Activated effector memory CD4-positive, alpha-beta T cell treated with Interleukin-2 at 50 U/mL for 16 hours (primary cell): ENCODE data around the gene SNUPN.
A peak's percentile ranks its signal among the peaks of the same experiment; 100 is the strongest.
"Not testable (repeated sequence)": the region's sequence is repeated elsewhere in the genome, so short reads cannot be mapped to it uniquely, and the experiment has no call there.

Experiments used
- DNase-seq: peaks from one replicate; pipeline ENCODE4 v3.0.0-alpha.2; 2020

The SNUPN gene

GRCh38 chr15:75631935-75632334, 6.4 kb upstream of the SNUPN start:
- DNase-seq: no peak

- no peak for DNase-seq
These were observed 3.0 kb downstream of the SNUPN start for GRCh38 chr15:75622505-75622904.

DNA sequence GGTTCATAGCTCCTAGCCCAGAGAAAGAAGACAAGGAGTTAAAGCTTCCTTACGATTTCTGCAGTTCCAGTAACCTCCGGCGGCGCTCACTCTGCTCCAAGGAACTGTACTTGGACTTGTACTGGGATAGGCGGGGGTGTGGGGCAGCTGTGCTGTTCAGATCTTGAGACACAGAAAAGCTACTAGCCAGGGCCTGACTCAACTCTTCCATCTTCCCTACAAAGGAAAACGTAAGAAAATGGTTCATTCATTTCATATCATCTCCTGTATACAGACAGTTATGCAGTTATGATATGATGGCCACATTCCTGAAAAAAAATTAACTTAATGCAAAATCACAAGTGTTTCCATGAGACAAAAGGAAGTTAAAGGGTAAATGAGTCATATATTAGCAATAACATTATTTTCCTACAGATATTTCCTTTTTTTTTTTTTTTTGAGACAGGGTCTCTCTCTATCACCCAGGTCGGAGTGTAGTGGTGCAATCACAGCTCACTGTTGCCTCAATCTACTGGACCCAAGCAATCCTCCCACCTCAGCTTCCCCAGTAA, 4.6 kb downstream of the SNUPN start:
- no peak for DNase-seq

DNA sequence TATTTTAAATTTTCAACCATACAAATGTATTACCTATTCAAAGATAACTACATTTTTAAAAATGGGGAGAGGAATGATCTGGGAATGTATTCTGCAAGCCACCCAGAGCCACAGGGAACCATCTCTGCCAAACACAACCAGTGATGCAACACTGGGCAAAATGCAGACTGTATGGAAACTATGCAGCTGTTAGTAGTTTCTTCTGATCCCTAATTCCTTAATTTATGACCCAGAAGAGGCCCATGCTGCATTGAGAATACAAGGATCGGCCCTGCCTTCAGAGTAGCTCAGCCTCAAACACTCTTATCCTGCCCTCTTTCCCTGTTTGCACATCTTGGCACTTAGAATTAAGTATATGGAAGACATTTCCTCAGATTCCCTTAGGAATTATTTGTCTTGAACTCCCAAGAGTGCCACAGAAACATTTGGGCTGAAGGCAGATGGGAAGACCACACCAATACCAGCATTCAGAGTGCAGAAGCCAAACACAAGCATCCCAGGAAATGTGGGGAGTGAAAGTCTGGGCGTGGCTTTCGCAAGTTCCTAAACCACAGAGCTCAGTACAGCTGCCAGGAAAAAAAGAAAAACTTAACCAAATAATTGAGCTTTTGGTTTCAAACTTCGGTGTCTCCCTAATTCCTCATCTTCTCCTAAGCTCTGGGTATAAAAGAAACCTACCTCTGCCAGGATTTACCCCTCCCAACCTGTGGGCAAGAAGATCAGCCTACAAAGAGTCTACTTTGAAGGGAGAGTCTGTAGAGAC, 5.3 kb downstream of the SNUPN start:
- DNase-seq: no peak

- no peak for DNase-seq
These were observed 8.8 kb downstream of the SNUPN start for GRCh38 chr15:75616766-75617165.

DNA sequence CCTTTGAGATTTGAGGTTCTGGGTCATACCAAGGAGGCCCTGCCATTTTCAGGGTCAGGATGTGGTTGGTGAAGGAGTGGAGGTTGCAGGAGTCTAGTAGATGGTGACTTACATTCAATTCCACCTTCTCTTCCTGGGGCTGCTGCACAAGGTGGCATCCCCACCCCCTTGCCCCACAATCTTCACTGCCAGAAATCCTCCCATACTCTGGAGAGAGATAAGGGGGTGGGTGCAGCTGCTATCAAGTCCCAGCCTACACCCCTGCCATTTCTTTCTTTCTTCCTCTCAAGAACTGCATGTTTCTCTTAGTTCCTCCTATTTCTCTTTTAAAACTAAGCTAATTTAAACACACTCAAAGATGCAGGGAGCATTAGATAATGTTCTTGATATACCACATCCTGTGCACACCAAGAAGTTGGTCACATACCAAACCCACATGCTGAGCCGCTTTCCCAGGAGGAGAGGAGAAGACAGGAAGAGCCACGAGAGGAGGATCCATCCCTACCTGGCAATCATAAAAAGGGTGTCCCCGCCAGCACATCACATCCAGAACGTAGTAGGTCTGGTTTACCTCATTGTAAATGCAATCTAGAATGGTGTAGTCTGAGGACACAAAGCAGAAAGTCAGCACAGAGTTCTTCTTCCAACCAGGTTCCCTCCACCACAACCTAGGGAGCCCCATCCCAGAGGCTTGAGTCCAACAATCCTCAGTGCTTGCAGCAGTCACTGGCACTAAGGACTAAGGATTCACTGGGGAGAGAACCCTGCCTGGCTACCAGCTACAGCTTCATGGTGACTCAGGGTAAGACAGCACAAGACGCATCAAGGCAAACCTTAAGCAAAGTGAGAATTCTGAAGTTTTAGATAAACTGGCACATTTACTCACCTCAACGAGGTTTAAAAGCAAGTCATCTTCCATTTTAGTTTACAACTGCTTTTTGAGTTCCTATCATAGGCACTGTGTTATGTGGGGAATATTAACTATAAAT, 18.5 kb downstream of the SNUPN start:
- DNase-seq: peak; percentile 27

- no peak for DNase-seq
These were observed 19.5 kb downstream of the SNUPN start for GRCh38 chr15:75606026-75606425.

DNA sequence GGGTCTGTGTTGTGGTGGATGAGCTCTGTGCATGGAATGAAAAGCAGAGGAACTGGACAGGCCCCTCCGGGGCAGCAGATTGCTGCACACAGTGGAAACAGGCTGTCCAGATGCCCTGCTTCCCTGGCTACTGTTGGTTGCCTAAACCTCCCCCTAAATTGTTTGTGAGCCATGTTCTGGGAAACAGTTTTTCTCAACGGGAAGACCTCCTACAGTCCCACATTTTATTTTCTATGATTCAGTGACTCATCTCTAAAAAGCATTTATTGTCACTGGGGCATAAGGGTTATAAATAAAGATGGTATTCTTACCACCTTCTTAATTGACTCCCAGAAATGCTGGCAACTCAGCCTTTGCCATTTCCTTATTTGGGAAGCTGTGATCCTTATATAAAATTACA, 26.1 kb downstream of the SNUPN start:
- no peak for DNase-seq

DNA sequence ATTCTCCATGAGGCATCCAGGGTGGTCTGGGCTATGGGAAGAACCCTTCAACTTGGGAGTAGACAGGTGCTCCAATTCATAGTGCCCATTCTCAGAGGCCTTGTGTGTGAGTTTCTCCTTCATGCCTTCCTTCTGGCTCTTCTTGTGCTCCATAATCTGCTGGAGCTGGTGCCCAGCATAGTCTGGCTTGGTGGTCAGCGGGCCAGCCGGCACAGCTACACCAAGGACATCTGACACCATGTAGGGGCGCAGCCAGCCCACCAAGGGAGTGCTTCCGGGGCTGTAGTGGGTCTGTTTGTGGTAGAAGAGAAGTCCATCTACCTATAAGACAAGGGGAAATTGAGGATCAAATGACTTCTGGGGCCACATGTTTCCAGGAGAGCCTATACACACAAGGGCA, 27.2 kb downstream of the SNUPN start:
- DNase-seq: no peak

DNA sequence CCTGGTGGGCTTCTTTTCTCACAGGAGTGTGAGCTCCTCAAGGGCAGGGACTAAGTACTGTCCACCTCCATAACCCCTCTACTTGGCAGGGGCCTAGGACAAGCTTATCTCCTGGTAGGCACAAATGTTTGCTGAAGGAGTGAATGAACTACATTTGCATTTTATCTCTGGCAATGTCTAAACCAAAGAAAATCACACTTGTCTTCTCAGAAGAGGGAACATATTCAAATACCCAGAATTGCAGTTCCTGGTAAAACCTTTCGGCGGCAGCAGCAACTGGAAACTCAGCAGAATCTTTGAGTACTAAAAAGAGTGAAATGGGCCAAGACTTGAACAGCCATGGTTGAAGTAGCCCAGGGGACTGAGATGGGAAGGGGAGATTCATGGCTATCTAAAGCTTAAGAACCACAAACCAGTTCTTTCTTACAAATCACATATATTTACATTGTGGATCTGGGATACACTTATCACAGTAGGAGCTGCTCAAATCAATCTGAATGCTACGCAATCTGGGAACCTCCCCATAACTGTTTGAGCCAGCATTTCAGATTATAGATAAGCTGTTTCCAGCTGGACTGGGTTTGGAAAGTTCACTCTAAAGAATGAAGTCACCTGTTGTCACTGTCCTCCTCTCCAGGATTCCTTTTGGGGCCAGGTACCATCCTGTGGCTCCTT, 27.7 kb downstream of the SNUPN start:
- DNase-seq: peak; percentile 33

- DNase-seq: no peak
These were observed 28.7 kb downstream of the SNUPN start for GRCh38 chr15:75596703-75597345.

DNA sequence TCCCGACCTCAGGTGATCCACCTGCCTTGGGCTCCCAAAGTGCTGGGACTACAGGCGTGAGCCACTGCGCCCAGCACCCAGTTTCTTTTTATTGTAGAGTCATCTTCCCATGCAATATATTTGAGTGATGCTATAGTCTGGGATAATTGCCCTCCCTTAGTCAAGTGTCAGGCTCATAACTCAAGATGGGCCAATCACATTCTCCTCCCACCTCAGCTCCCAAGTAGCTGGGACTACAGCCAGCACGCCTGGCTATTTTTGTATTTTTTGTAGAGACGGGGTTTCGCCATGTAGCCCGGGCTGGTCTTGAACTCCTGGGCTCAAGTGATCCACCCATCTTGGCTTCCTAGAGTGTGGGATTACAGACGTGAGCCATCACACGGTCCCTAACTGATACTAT, 31.2 kb downstream of the SNUPN start:
- no peak for DNase-seq

- DNase-seq: no peak
These were observed 33.7 kb downstream of the SNUPN start for GRCh38 chr15:75591655-75592364.

GRCh38 chr15:75590239-75590638, 35.3 kb downstream of the SNUPN start:
- DNase-seq: no peak

- DNase-seq: no peak
These were observed 36.5 kb downstream of the SNUPN start for GRCh38 chr15:75589071-75589470.

DNA sequence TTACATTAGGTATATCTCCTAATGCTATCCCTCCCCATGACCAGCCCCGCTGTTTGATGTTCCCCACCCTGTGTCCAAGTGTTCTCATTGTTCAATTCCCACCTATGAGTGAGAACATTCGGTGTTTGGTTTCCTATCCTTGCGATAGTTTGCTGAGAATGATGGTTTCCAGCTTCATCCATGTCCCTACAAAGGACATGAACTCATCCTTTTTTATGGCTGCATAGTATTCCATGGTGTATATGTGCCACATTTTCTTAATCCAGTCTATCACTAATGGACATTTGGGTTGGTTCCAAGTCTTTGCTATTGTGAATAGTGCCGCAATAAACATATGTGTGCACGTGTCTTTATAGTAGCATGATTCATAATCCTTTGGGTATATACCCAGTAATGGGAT, 39.1 kb downstream of the SNUPN start:
- DNase-seq: not testable (repeated sequence)

DNA sequence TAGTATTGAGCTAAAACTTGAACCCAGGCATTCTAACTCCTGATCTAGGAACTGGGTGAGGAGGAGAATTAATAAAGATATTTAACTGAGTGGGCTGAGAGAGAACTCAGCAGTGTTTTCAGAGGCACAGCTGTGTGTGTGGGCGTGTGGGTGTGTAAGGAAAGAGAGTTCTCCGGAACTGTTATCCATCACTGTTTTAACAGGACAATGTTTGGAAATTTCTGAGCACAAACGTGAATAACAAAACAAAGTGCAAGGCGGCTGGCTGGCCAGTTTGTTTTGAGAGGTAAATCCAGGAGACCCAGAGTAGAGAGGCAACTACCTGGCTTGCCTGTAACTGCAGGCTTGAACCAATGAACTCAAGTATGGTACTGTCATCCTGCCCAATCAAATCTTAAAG, 41.4 kb downstream of the SNUPN start:
- DNase-seq: no peak

- DNase-seq: no peak
These were observed 41.8 kb downstream of the SNUPN start for GRCh38 chr15:75583701-75584100.

DNA sequence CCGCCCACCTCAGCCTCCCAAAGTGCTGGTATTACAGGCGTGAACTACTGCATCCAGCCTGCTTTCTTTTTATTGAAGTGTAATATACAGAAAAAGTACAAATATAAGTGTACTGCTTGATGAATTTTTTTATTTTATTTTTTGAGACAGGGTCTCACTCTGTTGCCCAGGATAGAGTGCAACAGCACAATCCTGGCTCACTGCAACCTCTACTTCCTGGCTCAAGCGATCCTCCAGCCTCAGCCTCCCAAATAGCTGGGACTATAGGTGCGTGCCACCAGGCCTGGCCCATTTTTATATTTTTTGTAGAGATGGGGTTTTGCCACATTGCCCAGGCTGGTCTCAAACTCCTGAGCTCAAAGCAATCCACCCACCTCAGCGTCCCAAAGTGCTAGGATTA, 42.6 kb downstream of the SNUPN start:
- DNase-seq: not testable (repeated sequence)

DNA sequence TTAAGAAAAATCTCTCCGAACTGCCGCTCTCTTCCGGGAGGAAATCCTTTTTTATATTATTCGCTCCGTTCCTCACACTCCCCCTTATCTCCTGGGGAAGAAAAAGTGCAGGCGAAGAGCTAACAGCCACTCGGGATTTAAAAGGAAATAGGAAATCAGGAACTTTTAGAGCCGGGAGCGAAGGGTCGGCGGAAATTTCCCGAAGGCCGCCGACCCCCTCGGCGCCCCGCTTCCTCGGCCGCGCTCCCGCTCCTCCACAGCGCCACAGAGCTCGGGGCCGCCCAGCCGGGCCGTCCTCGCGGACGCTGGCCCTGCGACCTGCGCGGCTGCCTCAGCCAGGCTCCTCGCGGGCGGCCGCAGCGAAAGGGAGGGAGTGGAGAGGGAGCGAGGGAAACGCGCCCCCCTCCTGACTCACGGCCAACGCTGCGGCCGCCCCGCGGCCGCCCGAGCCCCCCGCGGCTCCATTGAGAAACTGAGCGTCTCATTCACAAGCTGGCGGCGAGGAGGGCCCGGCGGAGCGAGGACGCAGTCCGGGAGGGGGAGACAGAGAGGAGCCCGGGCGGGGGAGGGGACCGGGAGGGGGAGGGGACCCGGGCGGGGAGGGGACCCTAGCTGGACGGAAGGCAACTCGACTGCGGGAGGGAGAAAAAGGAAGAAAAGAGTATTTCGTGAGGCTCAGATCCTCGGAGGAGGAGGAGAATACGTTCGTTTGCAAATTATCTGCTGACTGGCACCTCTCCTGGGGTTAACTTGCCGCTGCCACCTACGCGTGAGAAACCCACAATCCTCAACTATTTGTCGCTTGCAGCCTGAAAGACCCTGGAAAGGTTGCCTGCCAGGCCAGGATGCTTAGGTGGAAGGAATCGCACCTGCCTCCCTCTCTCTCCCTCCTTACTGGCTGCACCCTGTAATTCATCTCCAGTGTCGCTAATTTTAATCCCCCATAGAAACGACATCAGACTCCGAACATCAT, 46.3 kb downstream of the SNUPN start, which contains the start of gene PTPN9:
Gene PTPN9 (minus strand): TSS at position 368 of the 973 bp plus-strand sequence. CDS start 539 bp downstream, outside the sequence.
- DNase-seq: peak; percentile 60
